ENCODE results near the gene LMAN2. TPM values are rescaled to one million over a fixed set of nuclear protein-coding genes. Genes with fewer than 3 reads are reported as not detected.

LMAN2 gene
- polyA plus RNA-seq, 1 donor: 161 TPM

DNA sequence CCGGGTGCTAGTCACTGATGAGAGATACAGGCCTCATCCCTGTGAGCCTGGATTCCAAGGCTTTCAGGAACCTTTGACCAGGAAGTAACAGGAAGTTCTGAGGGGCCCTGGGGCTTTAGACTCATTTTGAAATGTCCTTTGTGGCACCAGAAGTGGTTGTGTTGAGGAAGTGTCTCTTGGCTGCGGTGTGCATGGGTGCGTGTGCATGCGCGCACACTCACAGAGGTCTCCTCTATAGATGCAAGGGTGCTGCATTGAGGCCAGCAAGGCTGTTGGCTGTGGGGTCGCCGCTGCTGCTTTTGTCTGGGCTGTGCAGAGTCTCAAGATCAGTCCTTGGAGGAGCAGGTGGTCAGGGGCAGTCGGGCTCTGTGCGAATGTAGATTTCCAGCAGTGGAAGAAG, 55.5 kb downstream of the LMAN2 start:
- no CpG with 5 or more reads among the region's 9 CpGs for WGBS (ENCODE audit: insufficient coverage, low lambda C conversion rate)
- H3K4me3 ChIP-seq (ENCODE audit: low read length): no peak overlapping the region
- H3K4me1 ChIP-seq (ENCODE audit: control insufficient read depth, insufficient read depth, low read length): peaks cover 55% of the 10 kb centered on the region
- peak overlapping the region; percentile 83 for H3K27ac ChIP-seq (ENCODE audit: low read length)
- no peaks in the 10 kb centered on the region for H3K27me3 ChIP-seq (ENCODE audit: control insufficient read depth, insufficient read depth, low read length)
- H3K36me3 ChIP-seq (ENCODE audit: control insufficient read depth, insufficient read depth, low read length): peaks cover 55% of the 10 kb centered on the region
- no peaks in the 10 kb centered on the region for H3K9me3 ChIP-seq (ENCODE audit: control insufficient read depth, low read depth, low read length)
- DNase-seq: peak; percentile 34 to 80

DNA sequence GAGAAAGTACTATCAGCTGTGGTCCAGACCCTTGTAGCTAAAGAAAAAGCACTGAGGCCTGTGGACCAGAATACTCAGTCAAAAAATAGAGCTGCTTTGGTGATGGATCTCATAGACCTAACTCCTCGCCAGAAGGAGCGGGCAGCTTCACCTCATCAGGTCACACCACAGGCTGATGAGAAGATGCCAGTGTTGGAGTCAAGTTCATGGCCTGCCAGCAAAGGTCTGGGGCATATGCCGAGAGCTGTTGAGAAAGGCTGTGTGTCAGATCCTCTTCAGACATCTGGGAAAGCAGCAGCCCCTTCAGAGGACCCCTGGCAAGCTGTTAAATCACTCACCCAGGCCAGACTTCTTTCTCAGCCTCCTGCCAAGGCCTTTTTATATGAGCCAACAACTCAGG, 56.8 kb downstream of the LMAN2 start:
- WGBS (ENCODE audit: insufficient coverage, low lambda C conversion rate): 80% methylated on average over 1 of the region's 3 CpGs

DNA sequence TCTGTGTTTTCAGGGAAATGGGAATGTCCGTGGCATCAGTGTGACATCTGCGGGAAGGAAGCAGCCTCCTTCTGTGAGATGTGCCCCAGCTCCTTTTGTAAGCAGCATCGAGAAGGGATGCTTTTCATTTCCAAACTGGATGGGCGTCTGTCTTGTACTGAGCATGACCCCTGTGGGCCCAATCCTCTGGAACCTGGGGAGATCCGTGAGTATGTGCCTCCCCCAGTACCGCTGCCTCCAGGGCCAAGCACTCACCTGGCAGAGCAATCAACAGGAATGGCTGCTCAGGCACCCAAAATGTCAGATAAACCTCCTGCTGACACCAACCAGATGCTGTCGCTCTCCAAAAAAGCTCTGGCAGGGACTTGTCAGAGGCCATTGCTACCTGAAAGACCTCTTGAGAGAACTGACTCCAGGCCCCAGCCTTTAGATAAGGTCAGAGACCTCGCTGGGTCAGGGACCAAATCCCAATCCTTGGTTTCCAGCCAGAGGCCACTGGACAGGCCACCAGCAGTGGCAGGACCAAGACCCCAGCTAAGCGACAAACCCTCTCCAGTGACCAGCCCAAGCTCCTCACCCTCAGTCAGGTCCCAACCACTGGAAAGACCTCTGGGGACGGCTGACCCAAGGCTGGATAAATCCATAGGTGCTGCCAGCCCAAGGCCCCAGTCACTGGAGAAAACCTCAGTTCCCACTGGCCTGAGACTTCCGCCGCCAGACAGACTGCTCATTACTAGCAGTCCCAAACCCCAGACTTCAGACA, 57.5 kb downstream of the LMAN2 start:
- no CpG with 5 or more reads among the region's 12 CpGs for WGBS (ENCODE audit: insufficient coverage, low lambda C conversion rate)
- Histone ChIP-seq H3K36me3 (ENCODE audit: control insufficient read depth, insufficient read depth, low read length) (peaks cover 65% of the 10 kb centered on the region), H3K4me3 (ENCODE audit: low read length) (no peak overlapping the region), H3K9me3 (ENCODE audit: control insufficient read depth, low read depth, low read length) (no peaks in the 10 kb centered on the region), H3K27me3 (ENCODE audit: control insufficient read depth, insufficient read depth, low read length) (no peaks in the 10 kb centered on the region), H3K27ac (ENCODE audit: low read length) (no peak overlapping the region), H3K4me1 (ENCODE audit: control insufficient read depth, insufficient read depth, low read length) (peaks cover 39% of the 10 kb centered on the region)
- DNase-seq: no peak

More for the DNA sequence above, 56.8 kb downstream of the LMAN2 start:
- DNase-seq: no peak
- H3K27ac ChIP-seq (ENCODE audit: low read length): no peak overlapping the region
- H3K27me3 ChIP-seq (ENCODE audit: control insufficient read depth, insufficient read depth, low read length): no peaks in the 10 kb centered on the region
- no peak overlapping the region for H3K4me3 ChIP-seq (ENCODE audit: low read length)
- H3K9me3 ChIP-seq (ENCODE audit: control insufficient read depth, low read depth, low read length): no peaks in the 10 kb centered on the region
- H3K36me3 ChIP-seq (ENCODE audit: control insufficient read depth, insufficient read depth, low read length): peaks cover 60% of the 10 kb centered on the region
- peaks cover 46% of the 10 kb centered on the region for H3K4me1 ChIP-seq (ENCODE audit: control insufficient read depth, insufficient read depth, low read length)

DNA sequence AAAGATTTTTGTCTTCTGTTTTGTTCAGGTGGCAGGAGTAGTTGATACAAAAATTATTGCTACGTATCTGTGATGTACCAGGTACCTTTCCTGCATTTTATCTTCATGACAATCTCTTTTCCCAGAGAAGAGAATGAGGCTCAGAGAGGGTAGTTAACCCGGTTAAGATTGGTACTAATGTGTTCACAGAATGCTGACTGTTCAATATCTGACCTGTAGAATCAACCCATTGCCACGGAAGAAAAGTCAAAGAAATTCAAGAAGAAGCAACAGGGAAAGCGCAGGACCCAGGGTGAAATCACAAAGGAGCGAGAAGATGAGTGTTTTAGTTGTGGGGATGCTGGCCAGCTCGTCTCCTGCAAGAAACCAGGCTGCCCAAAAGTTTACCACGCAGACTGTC, 59.7 kb downstream of the LMAN2 start:
- 100% methylated on average over 1 of the region's 7 CpGs for WGBS (ENCODE audit: insufficient coverage, low lambda C conversion rate)
- no peak overlapping the region for H3K27ac ChIP-seq (ENCODE audit: low read length)
- H3K36me3 ChIP-seq (ENCODE audit: control insufficient read depth, insufficient read depth, low read length): peaks cover 78% of the 10 kb centered on the region
- no peak overlapping the region for H3K4me3 ChIP-seq (ENCODE audit: low read length)
- no peak for DNase-seq
- H3K9me3 ChIP-seq (ENCODE audit: control insufficient read depth, low read depth, low read length): no peaks in the 10 kb centered on the region
- H3K27me3 ChIP-seq (ENCODE audit: control insufficient read depth, insufficient read depth, low read length): no peaks in the 10 kb centered on the region
- peaks cover 20% of the 10 kb centered on the region for H3K4me1 ChIP-seq (ENCODE audit: control insufficient read depth, insufficient read depth, low read length)

DNA sequence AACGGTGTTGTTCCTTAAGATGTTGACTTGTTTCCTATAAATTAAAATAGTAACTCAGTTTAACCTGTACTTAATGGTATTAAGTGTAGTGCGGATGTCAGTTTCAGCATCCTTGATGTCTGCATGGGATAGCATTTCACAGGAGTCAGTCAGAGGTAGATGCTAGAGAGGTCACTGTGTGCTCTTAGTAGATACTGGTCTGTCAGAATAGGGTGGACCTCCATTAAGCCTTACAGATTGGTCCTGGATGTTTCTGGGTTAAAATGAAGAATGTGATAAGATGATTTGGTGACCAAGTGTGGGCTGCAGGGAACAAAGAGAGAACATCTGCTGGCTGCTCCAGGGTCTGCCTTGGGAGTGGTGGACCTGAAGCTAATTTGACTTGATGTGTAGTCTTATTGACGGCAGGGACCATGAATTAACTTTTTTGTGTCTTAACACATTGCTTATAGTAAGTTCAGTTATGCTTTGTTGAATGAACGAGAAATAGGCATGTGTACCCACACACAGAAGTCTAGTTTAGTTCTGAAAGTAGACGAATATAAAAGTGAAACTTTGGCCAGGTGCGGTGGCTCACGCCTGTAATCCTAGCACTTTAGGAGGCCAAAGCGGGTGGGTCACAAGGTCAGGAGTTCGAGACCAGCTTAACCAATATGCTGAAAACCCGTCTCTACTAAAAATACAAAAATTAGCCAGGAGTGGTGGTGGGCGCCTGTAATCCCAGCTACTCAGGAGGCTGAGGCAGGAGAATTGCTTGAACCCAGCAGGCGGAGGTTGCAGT, 60.5 kb downstream of the LMAN2 start:
- peaks cover 76% of the 10 kb centered on the region for H3K36me3 ChIP-seq (ENCODE audit: control insufficient read depth, insufficient read depth, low read length)
- H3K27me3 ChIP-seq (ENCODE audit: control insufficient read depth, insufficient read depth, low read length): no peaks in the 10 kb centered on the region
- 100% methylated on average over 2 of the region's 12 CpGs for WGBS (ENCODE audit: insufficient coverage, low lambda C conversion rate)
- no peak overlapping the region for H3K27ac ChIP-seq (ENCODE audit: low read length)
- H3K9me3 ChIP-seq (ENCODE audit: control insufficient read depth, low read depth, low read length): no peaks in the 10 kb centered on the region
- no peak overlapping the region for H3K4me3 ChIP-seq (ENCODE audit: low read length)
- DNase-seq: no peak
- H3K4me1 ChIP-seq (ENCODE audit: control insufficient read depth, insufficient read depth, low read length): peaks cover 14% of the 10 kb centered on the region

DNA sequence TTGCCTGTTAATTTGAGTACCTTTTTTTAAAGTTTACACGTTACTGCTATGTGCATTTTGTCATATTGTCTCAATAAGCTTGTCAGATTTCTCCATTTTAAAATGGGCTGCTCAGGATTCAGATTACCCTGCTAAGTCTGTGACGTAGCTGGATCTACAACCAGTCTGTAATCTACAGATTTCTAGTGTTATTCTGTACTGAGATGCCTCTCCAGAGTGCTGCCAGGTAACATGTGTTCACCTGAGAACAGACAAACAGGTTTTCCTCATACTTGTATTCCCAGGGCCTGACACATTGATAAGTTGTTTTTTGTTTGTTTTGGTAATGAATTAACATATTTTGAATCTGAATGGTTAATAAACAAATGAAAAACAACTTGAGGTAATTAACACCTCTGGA, 63.3 kb downstream of the LMAN2 start:
- Histone ChIP-seq H3K9me3 (ENCODE audit: control insufficient read depth, low read depth, low read length) (no peaks in the 10 kb centered on the region), H3K27me3 (ENCODE audit: control insufficient read depth, insufficient read depth, low read length) (no peaks in the 10 kb centered on the region), H3K27ac (ENCODE audit: low read length) (no peak overlapping the region), H3K4me1 (ENCODE audit: control insufficient read depth, insufficient read depth, low read length) (no peaks in the 10 kb centered on the region), H3K4me3 (ENCODE audit: low read length) (no peak overlapping the region), H3K36me3 (ENCODE audit: control insufficient read depth, insufficient read depth, low read length) (peaks cover 73% of the 10 kb centered on the region)
- no peak for DNase-seq
- 80% methylated on average over 1 of the region's 2 CpGs for WGBS (ENCODE audit: insufficient coverage, low lambda C conversion rate)

Other genes starting within 250 kb of the LMAN2 start
- gene NSD1, start 217.9 kb downstream of the LMAN2 start, polyA plus RNA-seq: 27.2 TPM
- gene RAB24, start 47.9 kb downstream of the LMAN2 start, polyA plus RNA-seq: 77.5 TPM
- 271 TPM for gene PRELID1, start 47.9 kb downstream of the LMAN2 start, polyA plus RNA-seq
- gene MXD3, start 39.8 kb downstream of the LMAN2 start, polyA plus RNA-seq: 14.9 TPM
- gene RGS14, start 6.3 kb upstream of the LMAN2 start, polyA plus RNA-seq: 20.0 TPM
- not detected for gene SLC34A1, start 32.8 kb upstream of the LMAN2 start, polyA plus RNA-seq
- gene PFN3, start 49.0 kb upstream of the LMAN2 start, polyA plus RNA-seq: not detected
- gene F12, start 57.9 kb upstream of the LMAN2 start, polyA plus RNA-seq: 1.0 TPM
- gene GRK6, start 75.0 kb upstream of the LMAN2 start, polyA plus RNA-seq: 16.6 TPM
- 1.7 TPM for gene PRR7, start 95.1 kb upstream of the LMAN2 start, polyA plus RNA-seq
- 49.5 TPM for gene DBN1, start 122.0 kb upstream of the LMAN2 start, polyA plus RNA-seq
- gene PDLIM7, start 145.9 kb upstream of the LMAN2 start, polyA plus RNA-seq: 118 TPM
- gene DOK3, start 158.2 kb upstream of the LMAN2 start, polyA plus RNA-seq: 4.7 TPM
- 94.2 TPM for gene DDX41, start 165.3 kb upstream of the LMAN2 start, polyA plus RNA-seq
- 76.8 TPM for gene FAM193B, start 202.9 kb upstream of the LMAN2 start, polyA plus RNA-seq
- gene TMED9, start 240.5 kb upstream of the LMAN2 start, polyA plus RNA-seq: 119 TPM
- gene B4GALT7, start 248.5 kb upstream of the LMAN2 start, polyA plus RNA-seq: 22.5 TPM

Data from large intestine (tissue), 3 donors.